NCI-H1105 (cell line): Measurements from ENCODE around the gene ADGRA1.
"Not testable (repeated sequence)": the region's sequence is repeated elsewhere in the genome, so short reads cannot be mapped to it uniquely, and the experiment has no call there.

ENCODE experiments used
- DNase-seq: peaks from one replicate; lab custom pipeline; 2025; lab: John Stamatoyannopoulos, UW

ADGRA1 gene

DNA sequence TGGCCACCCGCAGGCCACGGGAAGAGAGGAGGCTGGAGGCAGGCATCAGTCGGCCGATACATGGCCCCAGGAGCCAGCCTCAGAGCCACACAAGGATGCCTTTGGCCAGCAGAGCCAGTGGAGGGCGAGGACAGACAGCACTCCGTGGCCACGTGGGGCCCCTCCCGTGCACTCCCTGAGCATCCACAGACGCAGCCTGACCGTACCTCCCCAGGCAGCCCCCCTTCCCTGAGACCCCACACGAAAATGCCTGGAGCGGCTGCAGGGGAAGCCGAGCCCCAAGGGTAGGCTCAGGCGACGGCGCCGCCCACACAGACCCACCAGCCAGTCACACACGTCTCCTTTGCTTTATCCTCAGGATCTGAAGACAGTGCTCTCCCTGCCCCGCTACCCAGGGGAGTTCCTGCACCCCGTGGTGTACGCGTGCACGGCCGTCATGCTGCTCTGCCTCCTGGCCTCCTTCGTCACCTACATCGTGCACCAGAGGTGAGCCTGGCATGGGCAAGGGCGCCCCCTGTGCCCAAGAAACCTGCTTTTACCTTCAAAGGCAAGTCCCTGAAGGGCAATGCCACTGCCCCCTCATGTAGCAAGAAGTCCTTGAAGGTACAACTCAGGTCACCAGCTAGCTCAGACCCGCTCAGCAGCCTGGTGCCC is 9.0 kb downstream of the ADGRA1 start:
- no peak for DNase-seq

DNA sequence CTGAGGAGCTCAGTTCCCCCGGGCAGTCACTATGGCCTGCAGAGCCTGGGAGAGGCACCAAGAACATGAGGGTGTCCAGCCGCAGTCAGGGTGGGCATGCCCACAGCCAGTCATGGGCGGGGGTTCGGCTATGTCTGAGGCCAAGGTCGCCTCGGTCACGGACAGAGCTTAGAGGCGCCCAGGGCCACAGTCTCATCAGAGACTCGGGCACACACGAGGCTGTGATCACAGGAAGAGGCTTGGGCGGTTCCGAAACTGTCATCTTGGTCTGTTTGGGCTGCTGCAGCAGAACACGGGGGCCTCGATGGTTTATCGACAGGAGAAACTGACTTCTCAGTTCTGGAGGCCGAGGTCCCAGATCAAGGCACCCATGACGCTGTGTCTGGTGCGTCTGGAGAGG is 9.7 kb downstream of the ADGRA1 start:
- no peak for DNase-seq

DNA sequence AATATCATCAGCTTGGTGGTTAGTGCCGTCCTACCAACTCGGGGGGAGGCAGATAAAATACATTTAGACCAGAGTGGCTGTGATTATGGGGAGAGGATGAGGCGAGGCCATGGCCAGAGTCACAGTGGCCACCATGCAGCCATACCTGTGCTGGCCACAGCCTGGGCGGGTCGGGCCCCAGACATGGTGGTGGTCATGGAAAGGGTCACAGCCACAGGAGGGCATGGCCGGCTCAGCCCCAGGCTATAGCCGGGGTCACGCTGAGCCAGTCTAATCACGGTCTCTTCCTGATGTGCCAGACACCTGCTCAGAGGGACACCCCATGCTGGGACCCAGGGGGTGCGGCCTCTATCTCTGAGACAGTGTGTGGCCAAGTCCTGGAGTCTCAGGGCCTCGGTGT is 10.2 kb downstream of the ADGRA1 start:
- DNase-seq = no peak

DNA sequence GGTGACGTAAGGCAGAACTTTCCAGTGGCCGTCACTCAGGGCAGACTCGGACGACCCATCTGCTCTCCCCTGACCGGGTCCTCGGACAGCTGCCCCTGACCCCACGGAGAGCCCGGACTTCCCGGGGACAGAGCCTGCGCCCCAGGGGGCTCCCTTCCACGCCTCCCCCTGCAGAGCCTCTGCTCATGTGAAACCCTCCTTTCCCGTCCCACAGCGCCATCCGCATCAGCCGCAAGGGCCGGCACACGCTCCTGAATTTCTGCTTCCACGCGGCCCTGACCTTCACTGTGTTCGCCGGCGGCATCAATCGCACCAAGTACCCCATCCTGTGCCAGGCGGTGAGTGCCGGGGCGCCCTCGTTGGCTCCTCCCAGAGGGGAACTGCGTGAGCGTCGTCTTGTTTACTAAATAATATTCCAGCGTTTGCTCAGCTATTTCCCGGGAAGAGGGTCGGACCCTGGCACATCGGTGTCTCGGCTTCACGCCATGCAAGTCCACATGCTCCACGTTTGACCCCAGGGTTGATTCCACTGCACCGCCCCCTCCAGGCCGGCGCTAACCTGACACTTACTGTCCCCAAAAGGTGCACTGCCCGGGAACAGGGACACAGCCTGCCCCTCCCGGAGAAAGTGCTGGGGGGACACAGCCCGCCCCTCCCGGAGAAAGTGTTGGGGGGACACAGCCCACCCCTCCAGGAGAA is 10.9 kb downstream of the ADGRA1 start:
- DNase-seq = no peak

DNA sequence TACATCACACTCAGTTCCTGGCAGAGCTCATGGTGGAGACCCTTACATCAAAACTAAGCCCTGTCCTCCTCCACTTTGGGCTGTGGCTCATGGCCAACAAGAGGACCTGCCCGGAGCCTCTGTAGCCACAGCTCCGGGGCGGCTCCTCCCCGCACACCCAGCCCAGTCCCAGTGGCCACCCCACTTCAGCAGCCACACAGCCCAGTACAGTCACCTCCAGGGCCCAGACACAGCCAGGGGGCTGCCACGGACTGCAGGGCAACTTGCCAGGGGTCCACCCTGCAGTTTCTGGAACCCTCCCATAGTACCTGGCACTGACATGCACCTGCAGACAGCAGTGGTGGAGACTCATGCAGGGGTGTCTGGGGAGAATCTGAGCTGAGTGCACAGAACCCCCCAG is 11.8 kb downstream of the ADGRA1 start:
- no peak for DNase-seq

DNA sequence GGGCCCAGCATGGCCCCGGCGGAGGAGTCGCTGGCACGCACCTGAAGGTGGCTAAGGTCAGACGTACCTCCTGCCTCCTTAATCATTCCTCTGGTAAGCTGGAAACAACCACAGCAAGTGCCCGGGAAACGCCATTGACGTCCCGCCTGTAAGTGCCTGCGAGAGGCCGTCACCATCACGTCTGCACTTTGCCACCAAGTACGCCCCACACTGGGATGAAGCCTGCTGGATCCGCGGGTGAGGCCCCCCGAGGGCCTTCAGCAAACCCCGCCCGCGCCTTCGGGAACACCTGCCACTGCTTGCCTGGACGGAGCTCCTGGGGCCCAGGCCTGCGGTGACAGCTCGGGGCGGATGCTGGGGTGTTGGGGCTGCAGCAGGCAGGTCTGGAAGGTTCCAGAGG is 12.5 kb downstream of the ADGRA1 start:
- DNase-seq = no peak

DNA sequence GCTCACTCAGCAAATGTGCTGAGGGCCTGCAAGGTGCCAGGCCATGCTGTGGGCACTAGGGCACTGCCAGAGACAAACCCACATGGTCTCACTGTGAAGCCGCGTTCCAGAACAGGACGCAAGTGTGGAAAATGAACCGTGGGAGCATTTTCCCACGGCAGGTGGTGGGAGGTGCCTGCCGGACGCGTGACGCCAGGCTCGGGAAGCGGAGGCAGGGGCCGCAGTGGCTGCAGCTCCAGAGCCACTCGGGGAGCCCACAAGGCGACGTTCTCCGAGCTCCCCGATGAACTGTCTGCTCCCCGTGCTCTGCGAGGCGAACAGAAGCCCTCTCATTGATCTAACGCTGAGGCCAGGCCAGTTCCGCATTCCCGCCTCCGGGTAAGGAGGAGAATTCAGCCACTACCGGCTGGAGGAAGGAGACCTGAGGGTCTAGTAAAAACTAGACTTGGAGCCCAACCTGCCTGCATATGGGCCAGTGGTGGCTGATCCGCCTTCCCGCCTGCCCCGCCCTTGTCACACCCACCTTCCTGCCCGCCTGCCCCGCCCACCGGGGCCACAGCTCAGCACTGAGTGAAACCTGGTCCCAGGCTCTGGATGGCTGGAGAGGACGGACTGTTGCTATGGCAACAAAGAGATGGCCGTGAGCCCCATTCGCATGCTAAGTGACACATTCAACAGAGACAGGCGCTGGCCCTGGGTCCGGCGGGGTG is 13.1 kb downstream of the ADGRA1 start:
- no peak for DNase-seq

DNA sequence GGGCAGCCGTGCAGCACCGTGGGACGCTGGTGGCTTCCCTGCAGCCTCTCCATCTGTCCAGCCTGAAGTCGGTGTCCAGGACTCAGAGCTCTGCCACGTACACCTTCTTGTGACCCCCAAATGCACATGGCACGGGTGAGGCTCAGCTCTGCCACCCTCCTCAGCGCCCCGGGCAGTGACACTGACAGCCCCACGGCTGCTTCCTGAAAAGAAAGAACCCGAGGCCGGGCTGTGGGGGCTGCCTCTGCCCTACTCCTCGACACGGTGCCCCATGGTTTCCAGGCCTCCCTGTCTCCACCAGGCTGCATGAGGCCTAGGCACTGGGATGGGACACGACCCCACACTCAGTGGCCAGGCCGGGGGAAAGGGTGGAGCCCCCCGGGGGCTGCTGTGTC is 13.7 kb downstream of the ADGRA1 start:
- no peak for DNase-seq

DNA sequence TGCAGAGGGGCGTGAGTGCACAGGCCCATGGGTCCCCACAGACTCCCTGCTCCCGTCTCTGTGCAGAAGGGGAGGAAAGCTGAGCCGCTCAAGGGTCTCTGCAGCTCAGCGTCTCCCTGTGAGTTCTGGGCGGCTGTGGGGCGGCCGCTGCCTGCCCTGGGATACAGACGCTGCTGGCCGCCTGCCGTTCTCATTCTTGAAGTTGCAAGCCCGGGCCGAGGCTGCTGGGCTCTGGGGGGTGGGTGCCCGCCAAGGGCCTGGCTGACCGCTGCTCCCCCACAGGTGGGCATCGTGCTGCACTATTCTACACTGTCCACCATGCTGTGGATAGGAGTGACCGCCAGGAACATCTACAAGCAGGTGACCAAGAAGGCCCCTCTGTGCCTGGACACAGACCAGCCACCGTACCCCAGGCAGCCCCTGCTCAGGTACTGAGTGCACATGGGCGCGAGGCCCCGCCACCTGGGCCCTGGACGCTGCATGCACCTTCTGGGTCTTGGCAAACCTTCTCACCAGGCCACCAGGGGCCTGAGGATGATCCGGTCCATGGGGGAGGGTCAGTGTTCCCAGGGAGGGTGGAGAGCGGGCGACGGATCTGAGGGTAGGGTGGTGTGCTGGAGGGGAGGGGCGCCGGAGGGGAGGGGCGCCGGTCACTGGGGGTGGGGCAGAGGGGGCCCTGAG is 14.8 kb downstream of the ADGRA1 start:
- DNase-seq = no peak

DNA sequence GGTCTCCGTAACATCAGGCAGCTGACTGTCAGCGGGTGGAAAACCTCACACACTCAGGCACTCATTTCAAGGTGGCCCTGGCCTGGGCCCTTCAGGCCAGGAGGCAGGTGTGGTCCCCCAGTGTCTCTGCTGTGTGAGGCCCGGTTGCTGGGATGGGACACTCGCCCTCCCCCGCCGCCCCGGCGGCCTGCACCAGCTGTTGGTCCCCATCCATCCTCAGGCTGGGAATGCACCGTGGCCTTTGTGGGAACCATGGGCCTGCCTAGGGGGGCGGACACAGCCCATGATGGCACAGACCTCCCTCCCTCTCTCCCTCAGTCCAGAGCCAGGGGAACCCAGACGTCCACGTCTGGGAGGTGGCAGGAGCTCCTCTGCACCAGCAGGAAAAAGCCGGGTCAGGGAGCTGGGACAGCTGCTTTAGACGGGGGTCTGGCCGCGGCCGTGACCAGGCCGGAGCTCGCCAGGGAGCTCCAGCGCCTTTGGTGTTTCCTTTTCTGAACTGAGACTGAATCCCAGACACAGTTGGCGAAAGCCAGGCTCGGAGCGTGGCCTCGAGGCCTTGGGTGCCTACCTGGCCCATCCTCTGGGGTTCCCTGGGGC is 15.7 kb downstream of the ADGRA1 start:
- no peak for DNase-seq

DNA sequence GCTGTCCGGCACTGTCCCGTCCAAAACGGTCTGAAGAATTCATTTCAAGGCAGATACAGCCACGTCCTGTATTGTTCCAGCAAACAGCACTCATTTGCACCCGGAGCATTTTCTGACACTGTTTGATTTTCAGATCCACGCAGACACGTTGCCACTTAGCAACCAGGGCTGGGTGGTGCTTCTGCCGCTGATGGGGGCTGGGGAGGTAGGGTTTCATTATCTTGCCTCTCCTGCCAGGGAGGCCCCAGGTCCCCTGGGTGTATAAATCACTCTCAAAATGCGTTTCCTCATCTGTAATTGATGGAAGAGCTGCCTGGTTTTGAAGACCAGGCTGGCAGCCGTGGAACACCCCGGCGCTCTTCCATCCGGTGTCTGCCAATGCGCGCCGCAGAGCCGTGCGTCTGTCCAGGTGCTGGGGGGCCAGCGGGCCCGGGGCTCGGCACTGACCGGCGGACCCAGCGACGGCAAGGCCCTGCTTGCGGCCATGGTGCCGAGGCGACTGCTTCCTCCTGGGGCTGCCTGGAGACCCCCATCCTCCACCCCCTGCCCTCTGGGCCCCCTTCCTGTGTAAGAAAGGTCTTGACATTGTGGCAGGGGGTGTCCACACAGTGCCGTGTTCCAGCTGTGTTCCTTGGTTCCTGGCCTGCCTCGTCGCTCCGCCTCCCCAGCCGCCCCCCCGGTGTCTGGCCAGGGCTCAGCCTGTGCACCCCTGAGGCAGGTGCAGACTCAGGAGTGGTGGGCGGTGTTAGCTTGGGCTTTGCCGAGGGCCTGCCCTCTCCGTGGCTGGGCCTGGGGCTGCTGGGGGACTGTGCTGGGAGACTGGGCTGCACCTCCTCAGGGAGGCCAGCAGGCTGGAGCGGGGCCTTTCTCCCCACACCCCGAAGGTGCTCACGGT is 16.6 kb downstream of the ADGRA1 start:
- DNase-seq = no peak

DNA sequence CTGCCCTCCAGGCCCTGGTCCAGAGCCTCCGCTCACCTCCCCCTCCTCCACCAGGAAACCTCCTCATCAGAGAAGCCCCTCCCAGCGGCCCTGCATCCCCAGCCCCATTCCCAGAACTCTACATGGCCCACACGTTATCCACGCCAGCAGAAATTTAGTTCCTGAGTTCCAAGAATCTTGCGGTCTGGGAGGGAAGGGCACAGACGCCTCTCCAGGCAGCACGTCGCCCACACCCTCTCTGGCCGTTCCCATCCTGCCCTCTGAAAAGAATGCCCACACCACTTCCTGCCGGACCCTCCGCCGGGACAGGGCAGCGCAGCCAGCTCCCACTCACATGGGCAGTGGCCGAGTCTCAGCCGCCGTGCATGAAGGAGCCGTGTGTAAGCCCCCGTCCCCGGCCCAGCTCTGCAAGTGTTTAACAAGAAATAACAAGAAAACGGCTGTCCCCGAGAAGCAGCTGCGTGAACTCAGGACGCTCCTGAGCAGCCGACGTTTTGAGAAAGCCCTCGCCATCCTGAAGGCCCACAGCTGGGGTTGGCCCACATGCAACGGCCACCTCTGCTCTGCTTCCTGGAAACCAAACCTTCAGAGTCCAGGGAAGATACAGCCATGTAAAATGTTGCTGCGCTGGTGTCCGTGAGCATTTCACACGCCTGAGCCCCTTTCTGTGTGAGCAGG is 17.4 kb downstream of the ADGRA1 start:
- DNase-seq = no peak

DNA sequence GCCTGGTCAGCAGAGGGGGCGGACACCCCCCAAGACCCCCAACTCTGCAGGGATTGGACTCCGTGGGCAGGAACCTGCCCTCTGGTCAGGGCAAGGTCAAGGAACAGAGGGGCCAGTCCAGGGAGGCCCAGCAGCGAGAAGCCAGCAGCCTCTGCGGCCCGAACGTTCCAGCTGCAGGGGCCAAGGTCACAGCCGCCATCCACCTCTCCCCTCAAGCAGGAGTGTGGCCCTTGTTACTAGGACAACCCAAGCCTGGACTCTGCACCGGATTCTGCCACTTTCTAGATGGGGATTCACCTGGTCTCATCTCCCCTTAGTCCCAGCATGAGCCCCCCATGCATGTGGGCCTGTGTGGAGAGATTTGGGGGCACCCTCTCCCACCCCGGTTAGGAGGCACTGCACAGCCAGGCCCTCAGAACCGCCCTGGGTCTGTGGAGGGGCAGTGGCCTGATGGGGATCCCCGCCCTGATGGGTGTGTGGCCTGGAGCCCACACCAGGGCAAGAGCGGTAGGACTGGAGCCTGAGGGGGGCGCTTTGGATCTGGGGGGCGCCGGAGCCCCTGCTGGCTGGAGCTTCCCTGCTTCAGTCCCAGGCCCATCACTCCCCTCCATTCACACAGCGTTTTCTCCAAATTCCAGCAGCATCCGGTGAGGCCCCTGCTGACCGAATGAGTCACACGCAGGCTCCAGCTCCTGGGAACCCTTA is 18.1 kb downstream of the ADGRA1 start:
- DNase-seq = no peak

DNA sequence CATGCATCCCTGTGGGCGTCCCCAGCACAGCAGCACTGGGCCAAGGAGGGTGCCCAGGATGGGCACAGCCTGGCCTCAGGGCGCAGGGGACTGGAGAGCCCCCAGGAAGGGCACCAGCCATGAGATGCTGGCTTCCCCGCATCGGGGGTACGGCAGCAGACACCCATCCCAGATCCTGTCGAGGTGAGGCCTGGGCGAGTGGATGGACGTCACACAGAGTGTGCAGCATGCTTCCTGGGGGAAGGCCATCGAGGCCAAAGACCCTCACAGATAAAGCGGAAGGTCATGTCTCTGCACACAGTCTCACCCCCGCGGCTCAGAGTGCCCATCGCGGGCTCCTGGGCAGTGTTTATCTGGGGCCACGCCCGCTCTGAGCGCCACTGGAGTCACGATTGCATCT is 18.8 kb downstream of the ADGRA1 start:
- DNase-seq = no peak

DNA sequence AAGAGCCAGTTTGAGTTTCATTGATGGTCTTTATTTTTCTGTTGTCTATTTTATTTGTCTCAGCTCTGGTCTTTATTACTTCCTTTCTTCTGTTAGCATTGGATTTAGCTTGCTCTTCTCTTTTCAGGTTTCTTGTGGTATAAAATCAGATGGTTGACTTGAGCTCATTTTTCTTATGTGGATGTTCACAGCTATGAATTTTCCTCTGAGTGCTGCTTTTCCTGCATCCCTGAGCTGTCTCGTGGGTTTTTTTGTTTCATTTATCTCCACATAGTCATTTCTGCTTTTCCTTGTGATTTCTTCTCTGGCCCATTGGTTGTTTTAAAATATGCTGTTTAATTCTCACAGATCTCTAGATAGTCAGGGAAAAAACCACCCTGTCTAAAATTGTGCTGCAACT is 19.7 kb downstream of the ADGRA1 start:
- no peak for DNase-seq

DNA sequence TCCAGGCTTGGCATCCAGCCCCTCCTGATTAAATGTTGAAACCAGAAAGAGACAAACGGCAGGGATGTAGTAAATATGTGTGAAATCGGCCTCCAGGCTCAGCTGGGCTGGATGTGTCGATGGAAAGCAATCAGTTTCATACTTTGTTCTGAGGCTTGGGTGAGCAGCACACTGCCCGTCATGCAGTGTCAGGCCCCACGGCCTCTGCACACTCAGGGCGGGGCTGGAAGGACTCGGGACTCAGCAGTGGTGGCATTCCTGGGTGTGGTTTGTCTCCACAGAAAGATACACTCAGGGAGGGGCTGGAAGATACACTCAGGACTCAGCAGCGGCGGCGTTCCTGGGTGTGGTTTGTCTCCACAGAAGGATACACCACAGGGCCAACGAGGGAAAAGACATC is 22.0 kb downstream of the ADGRA1 start:
- DNase-seq = no peak

DNA sequence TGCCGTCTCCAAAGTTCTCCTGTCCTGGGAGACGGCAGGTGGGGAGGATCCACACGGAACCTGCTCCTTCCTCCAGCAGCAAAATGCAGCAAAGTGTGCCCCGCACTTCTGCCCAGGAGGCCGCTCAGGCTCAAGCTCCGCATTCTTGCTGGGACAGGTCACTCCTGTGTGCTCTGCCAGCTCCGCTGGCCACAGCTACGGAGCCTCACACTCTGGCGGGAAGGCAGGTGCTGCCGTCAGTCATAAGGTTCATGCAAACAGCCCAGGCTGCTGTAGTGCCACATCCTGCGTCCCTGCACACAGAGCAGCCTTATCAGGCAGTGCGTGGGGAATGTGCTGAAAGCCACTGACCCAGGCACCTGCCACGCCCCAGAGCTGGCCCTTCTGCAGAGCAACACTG is 22.4 kb downstream of the ADGRA1 start:
- no peak for DNase-seq

DNA sequence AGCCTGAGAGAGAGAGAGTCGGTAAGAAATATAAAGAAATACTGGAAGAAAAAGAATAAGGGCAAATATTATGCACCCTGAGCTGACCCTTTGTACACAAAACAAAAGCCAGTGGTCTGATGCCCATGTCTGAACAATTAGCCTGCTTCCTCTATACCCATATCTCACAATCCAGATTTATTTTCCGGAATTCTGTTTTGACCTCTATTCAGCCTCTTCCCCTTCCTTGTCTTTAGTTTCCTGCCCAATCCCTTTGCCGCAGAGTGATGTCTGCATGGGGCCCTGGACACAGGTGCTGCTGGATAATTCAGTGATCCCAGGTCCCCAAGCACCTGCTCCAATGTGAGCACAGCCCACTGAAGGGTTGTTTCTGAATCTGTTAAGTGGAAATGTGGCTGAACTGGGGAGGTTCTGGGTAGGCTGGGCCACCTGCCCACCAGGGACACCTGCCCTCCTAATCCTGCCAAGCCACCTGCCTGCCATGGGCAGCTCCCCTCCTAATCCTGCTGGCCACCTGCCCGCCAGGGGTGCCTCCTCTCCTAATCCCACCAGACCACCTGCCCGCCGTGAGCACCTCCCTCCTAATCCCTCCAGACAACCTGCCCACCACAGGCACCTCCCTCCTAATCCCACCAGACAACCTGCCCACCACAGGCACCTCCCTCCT is 23.0 kb downstream of the ADGRA1 start:
- DNase-seq = no peak

DNA sequence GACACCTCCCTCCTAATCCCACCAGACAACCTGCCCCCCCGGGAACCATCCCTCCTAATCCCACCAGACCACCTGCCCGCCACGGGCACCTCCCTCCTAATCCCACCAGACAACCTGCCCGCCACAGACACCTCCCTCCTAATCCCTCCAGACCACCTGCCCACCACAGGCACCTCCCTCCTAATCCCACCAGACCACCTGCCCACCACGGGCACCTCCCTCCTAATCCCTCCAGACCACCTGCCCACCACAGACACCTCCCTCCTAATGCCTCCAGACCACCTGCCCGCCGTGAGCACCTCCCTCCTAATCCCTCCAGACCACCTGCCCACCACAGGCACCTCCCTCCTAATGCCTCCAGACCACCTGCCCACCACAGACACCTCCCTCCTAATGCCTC is 23.9 kb downstream of the ADGRA1 start:
- DNase-seq = not testable (repeated sequence)
